MM.1S (cell line): Measurements from ENCODE around the gene SLC25A19.
"Not testable (repeated sequence)": the region's sequence is repeated elsewhere in the genome, so short reads cannot be mapped to it uniquely, and the experiment has no call there.

Experiments
- DNase-seq: peaks from one replicate; pipeline ENCODE4 v3.0.0-alpha.2; 2015
- H2AFZ ChIP-seq: fragments of 300-600 bp; sonication (generic); 2 replicates; pipeline ENCODE4 v1.6.0; 2016; ENCODE audit warnings: antibody characterized with exemption, low read length
- H3F3A ChIP-seq: fragments of 300-600 bp; sonication (generic); 2 replicates; pipeline ENCODE4 v1.6.1; 2016; ENCODE audit warnings: mild to moderate bottlenecking, antibody characterized with exemption, low read length, moderate library complexity, mixed read lengths; ENCODE audit not compliant: insufficient read depth
- H3K27ac ChIP-seq: fragments of 300-600 bp; sonication (generic); 2 replicates; pipeline ENCODE4 v1.5.1; 2016; ENCODE audit warnings: mild to moderate bottlenecking, low read length
- H3K27me3 ChIP-seq: fragments of 300-600 bp; sonication (generic); replicated peaks from 2 replicates; pipeline ENCODE4 v1.6.0; 2016; ENCODE audit warnings: low read length; ENCODE audit not compliant: insufficient read depth
- H3K36me3 ChIP-seq: fragments of 300-600 bp; sonication (generic); replicated peaks from 2 replicates; pipeline ENCODE4 v1.6.1; 2016; ENCODE audit warnings: mild to moderate bottlenecking, low read length, mixed read lengths; ENCODE audit not compliant: insufficient read depth
- H3K4me1 ChIP-seq: fragments of 300-600 bp; sonication (generic); 2 replicates; pipeline ENCODE4 v1.6.1; 2016; ENCODE audit warnings: low read length, mixed read lengths
- H3K4me2 ChIP-seq: fragments of 300-600 bp; sonication (generic); 2 replicates; pipeline ENCODE4 v1.6.0; 2016; ENCODE audit warnings: low read depth, low read length
- H3K4me3 ChIP-seq: fragments of 300-600 bp; sonication (generic); 2 replicates; pipeline ENCODE4 v1.5.1; 2016; ENCODE audit warnings: low read length, mixed read lengths
- H3K79me2 ChIP-seq: fragments of 300-600 bp; sonication (generic); 2 replicates; pipeline ENCODE4 v1.6.1; 2016; ENCODE audit warnings: mixed run types, low read length, mixed read lengths
- H3K9ac ChIP-seq: fragments of 300-600 bp; sonication (generic); 2 replicates; pipeline ENCODE4 v1.6.1; 2016; ENCODE audit warnings: low read length, mixed read lengths
- H3K9me2 ChIP-seq: fragments of 300-600 bp; sonication (generic); replicated peaks from 2 replicates; pipeline ENCODE4 v1.6.1; 2016; ENCODE audit warnings: mild to moderate bottlenecking, low read length, mixed read lengths; ENCODE audit not compliant: insufficient read depth
- H3K9me3 ChIP-seq: fragments of 300-600 bp; sonication (generic); replicated peaks from 2 replicates; pipeline ENCODE4 v1.6.1; 2016; ENCODE audit warnings: mild to moderate bottlenecking, low read length, mixed read lengths; ENCODE audit not compliant: insufficient read depth
- H4K20me1 ChIP-seq: fragments of 300-600 bp; sonication (generic); 2 replicates; pipeline ENCODE4 v1.6.1; 2016; ENCODE audit warnings: mild to moderate bottlenecking, low read length, moderate library complexity, mixed read lengths; ENCODE audit not compliant: insufficient read depth
- EZH2 ChIP-seq: fragments of 300-600 bp; sonication (generic); optimal IDR thresholded peaks from 2 replicates; pipeline ENCODE3; 2017; ENCODE audit warnings: low read depth, mild to moderate bottlenecking, antibody characterized with exemption, low read length, mixed read lengths
- EZH2phosphoT487 ChIP-seq: fragments of 300-600 bp; sonication (generic); IDR thresholded peaks from 2 replicates; pipeline ENCODE4 v1.6.1; 2018; ENCODE audit warnings: antibody characterized with exemption, low read length
- TF ChIP-seq, protein P1 (sequence below): fragments of 300-600 bp; sonication (generic); IDR thresholded peaks from 2 replicates; pipeline ENCODE4 v1.5.1; 2016; ENCODE audit warnings: antibody characterized with exemption, low read length, mixed read lengths

The SLC25A19 gene

DNA sequence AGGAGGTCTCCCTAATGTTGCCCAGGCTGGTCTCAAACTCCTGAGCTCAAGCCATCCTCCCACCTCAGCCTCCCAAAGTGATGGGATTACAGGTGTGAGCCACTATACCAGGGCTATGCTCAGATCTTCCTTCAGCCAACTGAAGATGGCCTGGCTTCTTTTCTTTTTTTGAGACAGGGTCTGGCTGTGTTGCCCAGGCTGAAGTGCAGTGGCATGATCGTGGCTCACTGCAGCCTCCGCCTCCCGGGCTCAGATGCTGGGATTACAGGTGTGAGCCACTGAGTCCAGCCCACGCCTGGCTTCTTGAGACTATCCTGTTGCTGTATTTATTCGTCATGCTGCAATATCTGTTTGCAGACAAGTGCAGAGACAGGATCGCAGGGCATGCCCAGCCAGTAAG lies 4.1 kb downstream of the SLC25A19 start:
- no peak for DNase-seq
- Histone ChIP-seq H3F3A (peaks cover 12% of the 10 kb centered on the region; the same call in 1 of the 2 replicates), H3K9me2 (no peaks in the 10 kb centered on the region), H3K4me1 (0 out of 2 replicates have a peak, but pooled peaks cover 5% of the 10 kb centered on the region), H3K27ac (no peak overlapping the region), H3K4me2 (no peak overlapping the region), H4K20me1 (no peaks in the 10 kb centered on the region), H3K79me2 (peaks cover 48% of the 10 kb centered on the region), H3K27me3 (no peaks in the 10 kb centered on the region), H3K9ac (no peak overlapping the region), H3K4me3 (no peak overlapping the region), H2AFZ (no peak overlapping the region), H3K36me3 (peaks cover 11% of the 10 kb centered on the region; the same call in 1 of the 2 replicates), H3K9me3 (no peaks in the 10 kb centered on the region)
- no peak for TF ChIP-seq EZH2phosphoT487
- TF ChIP-seq, protein P1, sequence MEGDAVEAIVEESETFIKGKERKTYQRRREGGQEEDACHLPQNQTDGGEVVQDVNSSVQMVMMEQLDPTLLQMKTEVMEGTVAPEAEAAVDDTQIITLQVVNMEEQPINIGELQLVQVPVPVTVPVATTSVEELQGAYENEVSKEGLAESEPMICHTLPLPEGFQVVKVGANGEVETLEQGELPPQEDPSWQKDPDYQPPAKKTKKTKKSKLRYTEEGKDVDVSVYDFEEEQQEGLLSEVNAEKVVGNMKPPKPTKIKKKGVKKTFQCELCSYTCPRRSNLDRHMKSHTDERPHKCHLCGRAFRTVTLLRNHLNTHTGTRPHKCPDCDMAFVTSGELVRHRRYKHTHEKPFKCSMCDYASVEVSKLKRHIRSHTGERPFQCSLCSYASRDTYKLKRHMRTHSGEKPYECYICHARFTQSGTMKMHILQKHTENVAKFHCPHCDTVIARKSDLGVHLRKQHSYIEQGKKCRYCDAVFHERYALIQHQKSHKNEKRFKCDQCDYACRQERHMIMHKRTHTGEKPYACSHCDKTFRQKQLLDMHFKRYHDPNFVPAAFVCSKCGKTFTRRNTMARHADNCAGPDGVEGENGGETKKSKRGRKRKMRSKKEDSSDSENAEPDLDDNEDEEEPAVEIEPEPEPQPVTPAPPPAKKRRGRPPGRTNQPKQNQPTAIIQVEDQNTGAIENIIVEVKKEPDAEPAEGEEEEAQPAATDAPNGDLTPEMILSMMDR, result no peak
- no peak for TF ChIP-seq EZH2

DNA sequence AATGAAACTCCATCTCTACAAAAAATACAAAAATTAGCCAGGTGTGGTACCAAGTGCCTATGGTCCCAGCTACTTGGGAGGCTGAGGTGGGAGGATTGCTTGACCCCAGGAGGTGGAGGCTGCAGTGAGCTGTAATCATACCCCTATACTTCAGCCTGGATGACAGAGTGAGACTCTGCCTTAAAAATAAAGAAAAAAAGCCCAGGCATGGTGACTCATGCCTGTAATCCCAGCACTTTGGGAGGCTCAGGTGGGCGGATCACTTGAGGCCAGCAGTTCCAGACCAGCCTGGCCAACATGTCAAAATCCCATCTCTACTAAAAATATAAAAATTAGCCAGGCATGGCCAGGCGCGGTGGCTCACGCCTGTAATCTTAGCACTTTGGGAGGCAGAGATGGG lies 9.0 kb downstream of the SLC25A19 start:
- H3K79me2 ChIP-seq, result peaks cover 25% of the 10 kb centered on the region
- H3K9ac ChIP-seq, H3K9me2 ChIP-seq, H3K4me2 ChIP-seq, H3K9me3 ChIP-seq, H3K4me3 ChIP-seq, H3K36me3 ChIP-seq, H3K27me3 ChIP-seq, H2AFZ ChIP-seq, H3F3A ChIP-seq, DNase-seq, H4K20me1 ChIP-seq, H3K4me1 ChIP-seq, H3K27ac ChIP-seq: not testable (repeated sequence)

DNA sequence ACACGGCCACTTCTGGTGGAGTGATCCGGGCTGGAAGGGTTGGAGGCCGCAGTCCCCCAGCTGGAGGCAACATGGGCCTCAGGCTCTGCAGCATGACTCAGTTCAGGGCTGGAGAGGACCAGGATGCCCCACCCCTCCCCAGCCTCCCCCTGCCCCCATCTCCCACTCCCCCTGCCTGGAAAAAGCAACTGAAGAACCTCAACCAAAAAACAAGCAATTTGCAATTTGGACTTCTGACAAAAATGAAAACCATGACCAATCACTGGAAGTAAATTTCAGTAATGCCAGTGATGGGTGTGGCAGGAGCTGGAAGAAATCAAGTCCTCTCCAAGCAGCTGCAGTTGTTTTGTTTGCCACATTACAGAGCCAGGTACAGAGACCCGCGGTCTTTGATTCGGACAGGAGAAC lies 11.6 kb downstream of the SLC25A19 start:
- peaks cover under 1% of the 10 kb centered on the region; the same call in 1 of the 2 replicates for H3K4me1 ChIP-seq
- H3K27me3 ChIP-seq, result no peaks in the 10 kb centered on the region
- H3K36me3 ChIP-seq, result no peaks in the 10 kb centered on the region
- H3K9me2 ChIP-seq, result no peaks in the 10 kb centered on the region
- H3K4me2 ChIP-seq, result no peak overlapping the region
- H3K79me2 ChIP-seq, result peaks cover 19% of the 10 kb centered on the region
- no peaks in the 10 kb centered on the region for H3K9me3 ChIP-seq
- H3K4me3 ChIP-seq, result no peak overlapping the region
- peaks cover 17% of the 10 kb centered on the region for H3F3A ChIP-seq
- H3K27ac ChIP-seq, result no peak overlapping the region
- TF ChIP-seq EZH2, result no peak
- TF ChIP-seq EZH2phosphoT487, result no peak
- TF ChIP-seq, protein P1, result no peak
- H4K20me1 ChIP-seq, result no peaks in the 10 kb centered on the region
- no peak for DNase-seq
- no peak overlapping the region for H2AFZ ChIP-seq
- no peak overlapping the region for H3K9ac ChIP-seq

DNA sequence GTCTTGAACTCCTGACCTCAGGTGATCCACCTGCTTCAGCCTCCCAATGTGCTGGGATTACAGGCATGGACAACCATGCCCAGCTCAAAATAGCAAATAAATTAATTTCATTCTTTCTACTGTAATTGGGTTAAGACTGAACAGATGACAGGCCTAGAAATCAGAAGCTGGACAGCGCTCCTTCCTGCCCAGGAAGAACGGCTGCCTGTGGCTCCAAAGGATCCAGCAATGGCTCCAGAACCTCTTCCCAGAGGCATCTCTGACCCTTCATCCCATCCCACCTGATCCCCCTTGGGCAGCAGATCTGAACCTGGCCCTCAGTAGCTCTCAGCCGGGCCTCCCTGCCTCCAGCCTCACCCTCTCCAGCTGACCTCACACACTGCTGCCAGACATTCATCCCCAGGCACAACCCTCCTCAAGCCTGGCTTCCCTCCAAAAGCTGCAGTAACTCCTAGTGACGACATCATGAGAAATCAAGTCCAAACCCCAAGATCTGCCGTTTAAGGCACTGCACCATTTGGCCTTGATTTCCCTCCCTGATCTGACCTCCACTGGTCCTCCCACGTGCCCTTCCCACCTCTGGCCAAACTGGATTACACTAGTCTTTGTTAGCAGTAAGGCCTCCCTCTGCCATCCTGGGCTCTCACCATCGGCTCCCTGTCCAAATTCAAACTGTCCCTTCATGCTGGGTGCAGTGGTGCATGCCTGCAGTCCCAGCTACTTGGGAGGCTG lies 15.1 kb downstream of the SLC25A19 start:
- Histone ChIP-seq H3K9ac (no peak overlapping the region), H3K79me2 (peaks cover 21% of the 10 kb centered on the region), H3F3A (peaks cover 43% of the 10 kb centered on the region), H3K4me3 (no peak overlapping the region), H4K20me1 (no peaks in the 10 kb centered on the region), H3K27ac (no peak overlapping the region), H3K9me3 (no peaks in the 10 kb centered on the region), H3K9me2 (no peaks in the 10 kb centered on the region), H3K27me3 (no peaks in the 10 kb centered on the region), H3K4me1 (peaks cover 12% of the 10 kb centered on the region), H2AFZ (no peak overlapping the region), H3K36me3 (no peaks in the 10 kb centered on the region), H3K4me2 (no peak overlapping the region)
- TF ChIP-seq, protein P1, result no peak
- TF ChIP-seq EZH2 (no peak), EZH2phosphoT487 (no peak)
- DNase-seq, result no peak
